GM18526 (cell line): ENCODE data around the gene SYNGR4.

Source experiments
- POLR2A ChIP-seq: IDR thresholded peaks from 3 replicates; pipeline ENCODE4 v1.6.1; 2011; ENCODE audit not compliant: insufficient read length; ENCODE audit errors: extremely low read depth

Gene SYNGR4

DNA sequence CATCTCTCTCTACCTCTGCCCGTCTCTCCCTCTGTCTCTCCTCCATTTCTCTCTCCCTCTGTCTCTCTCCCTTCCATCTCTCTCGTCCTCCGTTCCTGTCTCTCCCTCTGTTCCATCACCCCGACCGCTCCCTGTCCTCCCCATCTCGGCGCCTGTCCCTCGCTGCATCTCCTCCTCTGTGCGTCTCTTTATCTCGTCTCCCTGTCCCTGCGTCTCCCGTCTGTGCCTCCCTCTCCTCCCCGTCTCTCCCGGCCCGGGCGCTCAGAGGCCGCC is 33.9 kb downstream of the SYNGR4 start:
- no peak for TF ChIP-seq POLR2A

DNA sequence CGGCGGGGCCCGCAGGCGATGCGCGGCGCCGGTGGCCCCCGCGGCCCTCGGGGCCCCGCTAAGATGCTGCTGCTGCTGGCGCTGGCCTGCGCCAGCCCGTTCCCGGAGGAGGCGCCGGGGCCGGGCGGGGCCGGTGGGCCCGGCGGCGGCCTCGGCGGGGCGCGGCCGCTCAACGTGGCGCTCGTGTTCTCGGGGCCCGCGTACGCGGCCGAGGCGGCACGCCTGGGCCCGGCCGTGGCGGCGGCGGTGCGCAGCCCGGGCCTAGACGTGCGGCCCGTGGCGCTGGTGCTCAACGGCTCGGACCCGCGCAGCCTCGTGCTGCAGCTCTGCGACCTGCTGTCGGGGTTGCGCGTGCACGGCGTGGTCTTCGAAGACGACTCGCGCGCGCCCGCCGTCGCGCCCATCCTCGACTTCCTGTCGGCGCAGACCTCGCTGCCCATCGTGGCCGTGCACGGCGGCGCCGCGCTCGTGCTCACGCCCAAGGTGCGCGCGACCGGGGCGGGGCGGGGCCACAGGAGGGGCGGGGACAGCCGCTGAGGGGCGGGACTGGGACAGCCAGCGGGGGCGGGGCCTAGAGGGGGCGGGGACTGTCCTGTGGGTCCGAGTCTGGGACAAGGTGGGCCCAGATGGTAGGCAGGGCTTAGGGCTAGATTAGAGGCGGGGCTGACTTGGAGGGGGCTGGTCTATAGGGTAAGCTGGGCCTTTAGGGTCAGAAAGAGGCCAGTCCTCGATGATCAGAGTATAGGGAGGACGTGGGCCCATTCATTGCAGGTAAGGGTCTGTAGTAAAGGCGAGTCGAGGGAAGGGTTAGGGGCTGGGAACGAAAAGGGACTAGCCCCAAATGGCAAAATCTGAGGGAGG is 34.4 kb downstream of the SYNGR4 start:
- TF ChIP-seq POLR2A: peak; percentile 62

DNA sequence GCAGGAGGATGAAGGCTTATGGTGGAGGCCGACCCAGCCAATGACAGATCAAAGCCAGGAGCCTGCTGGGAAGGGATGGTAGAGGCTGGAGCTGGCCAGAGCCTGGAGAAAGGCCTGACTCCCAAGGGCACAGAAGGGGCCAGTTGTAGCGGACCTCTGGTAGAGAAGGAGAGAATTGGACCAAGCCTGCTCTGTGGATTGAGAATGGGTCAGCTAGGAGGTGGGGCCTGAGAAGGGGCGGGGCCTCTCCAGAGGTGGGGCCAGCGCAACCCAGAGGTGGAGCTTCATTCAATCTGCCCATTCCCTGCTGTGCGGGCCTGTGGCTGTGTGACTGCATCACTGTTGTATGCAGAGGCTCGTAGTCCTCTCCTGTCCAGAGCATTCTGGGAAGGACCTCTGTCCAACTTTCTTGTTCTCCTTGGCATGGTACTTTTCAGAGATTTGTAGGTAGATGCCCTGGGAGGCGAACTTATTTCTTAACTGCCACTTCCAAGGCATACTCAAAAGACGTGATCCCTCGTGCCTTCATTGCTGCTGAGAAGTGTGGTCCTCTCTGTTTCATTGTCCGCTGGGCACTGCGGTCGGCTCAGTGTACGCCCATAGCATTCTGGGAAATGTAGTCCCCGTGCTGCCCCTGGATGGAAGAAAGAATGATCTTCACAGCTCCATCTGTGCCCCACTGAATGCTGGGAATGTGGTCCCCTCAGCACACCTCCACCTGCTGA is 36.0 kb downstream of the SYNGR4 start:
- TF ChIP-seq POLR2A: no peak

DNA sequence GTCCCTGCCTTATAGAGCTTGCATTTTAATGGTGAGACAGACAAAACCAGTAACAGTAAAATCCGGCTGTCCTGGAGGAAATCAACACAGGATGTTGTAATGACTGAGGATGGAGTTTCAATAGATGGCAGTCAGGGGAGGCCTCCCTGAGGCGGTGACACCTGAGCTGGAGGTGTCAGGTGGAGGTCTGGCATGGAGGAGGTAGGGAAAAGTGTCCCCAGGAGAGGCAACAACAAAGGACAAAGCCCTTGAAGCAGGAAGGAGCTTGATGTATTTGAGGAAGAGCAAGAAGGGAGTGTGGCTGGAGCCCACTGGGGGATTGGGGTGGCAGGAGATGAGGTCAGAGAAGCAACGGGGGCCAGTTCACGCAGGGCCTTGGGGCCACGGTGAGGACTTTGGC is 37.1 kb downstream of the SYNGR4 start:
- no peak for TF ChIP-seq POLR2A

DNA sequence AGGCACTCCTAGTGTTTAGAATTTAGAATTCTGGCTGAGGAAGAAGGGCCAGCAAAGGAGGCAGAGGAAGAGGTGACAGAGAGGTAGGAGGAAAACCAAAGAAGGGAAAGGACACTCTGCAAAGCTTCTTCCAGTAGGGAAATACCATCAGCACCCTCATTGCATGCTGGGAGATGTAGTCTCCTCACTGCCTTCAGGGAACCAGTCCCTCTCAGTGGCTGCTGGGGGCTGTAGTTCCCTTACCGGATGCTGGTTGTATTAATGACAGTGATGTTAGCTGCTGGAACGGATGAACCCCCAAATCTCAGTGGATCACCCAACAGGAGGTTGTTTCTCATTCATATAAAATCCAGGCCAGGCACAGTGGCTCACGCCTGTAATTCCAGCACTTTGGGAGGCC is 39.4 kb downstream of the SYNGR4 start:
- no peak for TF ChIP-seq POLR2A

DNA sequence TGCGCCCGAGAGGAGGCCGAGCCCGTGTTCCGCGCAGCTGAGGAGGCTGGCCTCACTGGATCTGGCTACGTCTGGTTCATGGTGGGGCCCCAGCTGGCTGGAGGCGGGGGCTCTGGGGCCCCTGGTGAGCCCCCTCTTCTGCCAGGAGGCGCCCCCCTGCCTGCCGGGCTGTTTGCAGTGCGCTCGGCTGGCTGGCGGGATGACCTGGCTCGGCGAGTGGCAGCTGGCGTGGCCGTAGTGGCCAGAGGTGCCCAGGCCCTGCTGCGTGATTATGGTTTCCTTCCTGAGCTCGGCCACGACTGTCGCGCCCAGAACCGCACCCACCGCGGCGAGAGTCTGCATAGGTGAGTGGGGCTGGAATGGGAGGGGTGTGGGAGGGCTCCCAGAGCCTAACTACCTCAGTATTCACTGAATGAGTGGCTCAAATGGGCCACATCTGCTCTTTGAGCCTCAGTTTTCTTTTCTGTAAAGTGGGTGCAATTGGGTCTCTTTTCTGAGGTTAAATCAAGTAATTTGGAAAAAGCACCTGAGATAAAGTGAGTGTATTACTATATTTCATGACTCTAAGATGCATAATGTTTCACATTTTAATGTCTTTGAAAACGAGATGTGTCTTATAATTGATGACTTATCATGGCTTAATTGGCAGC is 41.0 kb downstream of the SYNGR4 start:
- no peak for TF ChIP-seq POLR2A

DNA sequence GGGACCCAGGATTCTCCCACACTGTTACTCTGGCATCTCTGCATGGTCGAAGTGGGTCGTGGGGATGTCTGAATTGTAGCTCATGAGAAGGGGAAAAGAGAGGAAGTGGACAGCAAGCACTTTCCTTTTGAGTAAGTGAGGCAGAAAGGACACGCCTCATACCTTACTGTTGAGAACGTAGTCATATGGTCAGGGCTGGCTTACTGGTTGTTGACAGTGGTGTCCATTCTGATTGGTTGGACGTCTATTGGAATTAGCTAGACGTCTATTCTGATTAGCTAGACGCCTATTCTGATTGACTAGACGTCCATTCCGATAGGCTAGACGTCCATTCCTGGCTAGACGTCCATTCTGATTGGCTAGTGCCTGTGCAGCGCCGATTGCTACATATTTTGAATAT is 41.7 kb downstream of the SYNGR4 start:
- no peak for TF ChIP-seq POLR2A

DNA sequence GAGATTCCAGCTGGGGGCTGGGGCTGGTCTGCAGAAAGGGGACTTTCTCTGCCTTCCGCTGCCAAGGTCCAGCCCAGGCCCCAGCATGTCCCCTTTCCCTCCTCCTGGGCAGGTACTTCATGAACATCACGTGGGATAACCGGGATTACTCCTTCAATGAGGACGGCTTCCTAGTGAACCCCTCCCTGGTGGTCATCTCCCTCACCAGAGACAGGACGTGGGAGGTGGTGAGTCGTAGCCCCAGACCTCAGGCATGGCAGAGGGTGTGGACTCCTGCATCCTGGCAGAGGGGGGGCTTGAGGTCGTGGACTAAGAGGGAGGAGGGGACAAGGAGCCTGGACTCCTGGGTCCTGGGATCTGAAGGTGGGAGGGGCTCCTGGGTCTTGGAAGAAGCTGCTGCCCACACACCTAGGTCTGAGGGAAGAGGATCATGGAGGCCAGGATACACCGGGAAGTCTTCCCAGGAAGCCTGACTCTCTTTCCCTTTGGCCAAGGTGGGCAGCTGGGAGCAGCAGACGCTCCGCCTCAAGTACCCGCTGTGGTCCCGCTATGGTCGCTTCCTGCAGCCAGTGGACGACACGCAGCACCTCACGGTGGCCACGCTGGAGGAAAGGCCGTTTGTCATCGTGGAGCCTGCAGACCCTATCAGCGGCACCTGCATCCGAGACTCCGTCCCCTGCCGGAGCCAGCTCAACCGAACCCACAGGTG is 49.9 kb downstream of the SYNGR4 start:
- no peak for TF ChIP-seq POLR2A

DNA sequence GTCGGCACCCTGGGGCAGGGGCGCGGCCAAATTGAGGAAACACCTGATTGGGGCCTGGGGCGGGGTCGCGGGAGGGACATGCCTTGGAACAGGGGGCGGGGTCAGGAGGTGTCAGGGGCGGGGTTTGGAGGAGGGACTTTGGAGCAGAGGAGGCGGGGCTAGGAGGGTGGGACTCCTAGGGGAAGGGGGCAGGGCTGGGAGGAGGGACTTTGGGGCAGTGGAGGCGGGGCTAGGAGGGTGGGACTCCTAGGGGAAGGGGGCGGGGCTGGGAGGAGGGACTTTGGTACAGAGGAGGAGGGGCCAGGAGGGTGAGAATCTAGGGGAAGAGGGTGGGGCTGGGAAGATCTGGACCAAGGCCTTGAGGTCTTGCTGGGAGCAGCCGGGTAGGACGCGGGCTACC is 51.2 kb downstream of the SYNGR4 start:
- TF ChIP-seq POLR2A: no peak

DNA sequence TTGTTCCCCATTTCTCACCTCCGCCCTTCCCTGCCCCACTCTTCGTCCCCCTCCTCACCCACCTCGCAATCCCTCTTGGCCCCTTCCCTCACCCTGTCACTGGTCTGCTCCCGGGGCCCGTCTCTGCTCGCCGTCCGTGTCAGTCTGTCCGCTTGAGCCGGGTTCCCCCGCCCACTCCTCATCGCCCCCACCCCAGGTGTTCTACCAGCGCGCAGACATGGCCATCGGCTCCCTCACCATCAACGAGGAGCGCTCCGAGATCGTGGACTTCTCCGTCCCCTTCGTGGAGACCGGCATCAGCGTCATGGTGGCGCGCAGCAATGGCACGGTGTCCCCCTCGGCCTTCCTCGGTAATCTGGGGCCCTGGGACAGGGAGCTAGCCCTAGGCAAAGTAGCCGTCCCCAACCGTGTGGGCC is 51.6 kb downstream of the SYNGR4 start:
- TF ChIP-seq POLR2A: no peak

DNA sequence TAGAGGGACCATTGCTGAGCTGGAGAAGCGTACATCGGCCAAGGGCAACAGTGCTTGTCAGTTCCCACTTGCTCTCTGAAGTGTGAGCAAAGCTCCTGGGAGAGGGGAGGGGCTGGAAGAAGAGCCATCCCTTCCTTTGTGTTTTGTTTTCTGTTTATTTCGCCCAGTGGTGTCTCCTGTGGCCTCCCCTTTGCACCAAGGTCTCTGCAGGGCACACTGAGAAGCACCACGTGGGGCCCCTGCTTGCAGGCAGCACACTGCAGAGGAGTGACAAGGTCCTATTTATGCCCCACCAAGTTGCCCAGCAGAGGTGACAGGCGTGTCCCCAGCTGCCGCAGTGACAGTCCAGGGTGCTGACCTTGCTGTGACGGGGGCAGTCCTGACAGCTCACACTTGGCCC is 53.3 kb downstream of the SYNGR4 start:
- no peak for TF ChIP-seq POLR2A

DNA sequence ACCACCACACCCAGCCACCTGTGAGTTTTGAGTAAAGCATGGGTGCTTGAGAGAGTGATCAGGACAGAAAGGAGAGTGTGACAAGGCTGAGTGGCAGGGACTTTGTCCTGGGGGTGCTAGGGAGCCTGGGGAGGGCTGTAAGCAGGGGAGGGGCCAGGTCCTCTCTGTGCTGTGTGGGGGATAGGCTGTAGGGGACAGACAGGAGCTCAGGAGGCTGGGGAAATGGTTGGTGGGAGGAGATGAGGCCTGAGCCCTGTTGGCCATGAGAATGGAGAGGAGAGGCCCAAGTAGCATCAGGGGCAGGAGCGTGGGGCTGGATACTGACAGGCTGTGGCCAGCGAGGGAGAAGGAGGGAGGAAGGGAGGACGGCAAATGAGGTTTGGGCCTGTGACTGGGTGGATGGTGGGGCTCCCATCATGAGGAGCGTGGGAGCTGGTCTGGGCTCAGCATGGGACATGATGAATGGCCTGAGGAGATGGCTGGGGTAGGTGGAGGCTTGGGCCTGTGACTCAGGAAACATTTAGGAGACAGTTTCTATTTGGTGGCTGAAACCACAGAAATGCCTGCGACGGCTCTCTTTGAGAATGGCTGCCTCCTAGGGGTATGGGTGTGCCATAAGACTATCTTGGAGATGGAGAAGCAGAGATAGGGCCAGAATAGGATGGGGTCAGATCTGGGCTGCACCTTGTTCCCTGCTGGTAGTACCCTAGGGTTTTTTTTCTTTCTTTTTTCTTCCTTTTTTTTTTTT is 54.3 kb downstream of the SYNGR4 start:
- TF ChIP-seq POLR2A: no peak

DNA sequence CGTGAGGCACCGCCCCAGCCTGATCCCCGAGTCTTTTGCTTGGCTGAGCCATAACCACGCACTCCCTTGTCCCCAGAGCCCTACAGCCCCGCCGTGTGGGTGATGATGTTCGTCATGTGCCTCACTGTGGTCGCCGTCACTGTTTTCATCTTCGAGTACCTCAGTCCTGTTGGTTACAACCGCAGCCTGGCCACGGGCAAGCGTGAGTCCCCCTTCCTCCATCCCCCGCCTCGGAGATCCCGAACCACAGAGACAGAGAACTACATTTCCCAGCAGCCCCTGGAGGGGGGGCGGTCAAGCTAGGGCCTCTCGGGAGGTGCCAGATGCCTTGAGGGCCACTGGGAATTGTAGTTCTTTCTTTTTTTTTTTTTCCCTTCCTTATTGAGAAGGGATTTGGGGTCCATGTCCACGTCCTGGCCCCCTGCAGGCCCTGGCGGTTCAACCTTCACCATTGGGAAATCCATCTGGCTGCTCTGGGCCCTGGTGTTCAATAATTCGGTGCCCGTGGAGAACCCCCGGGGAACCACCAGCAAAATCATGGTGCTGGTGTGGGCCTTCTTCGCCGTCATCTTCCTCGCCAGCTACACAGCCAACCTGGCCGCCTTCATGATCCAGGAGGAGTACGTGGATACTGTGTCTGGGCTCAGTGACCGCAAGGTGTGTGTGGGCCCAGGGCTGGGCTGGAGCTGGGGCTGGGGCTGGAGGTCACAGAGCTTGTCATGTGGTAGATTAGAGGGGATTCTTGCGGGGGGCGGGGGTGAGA is 55.2 kb downstream of the SYNGR4 start:
- TF ChIP-seq POLR2A: no peak

DNA sequence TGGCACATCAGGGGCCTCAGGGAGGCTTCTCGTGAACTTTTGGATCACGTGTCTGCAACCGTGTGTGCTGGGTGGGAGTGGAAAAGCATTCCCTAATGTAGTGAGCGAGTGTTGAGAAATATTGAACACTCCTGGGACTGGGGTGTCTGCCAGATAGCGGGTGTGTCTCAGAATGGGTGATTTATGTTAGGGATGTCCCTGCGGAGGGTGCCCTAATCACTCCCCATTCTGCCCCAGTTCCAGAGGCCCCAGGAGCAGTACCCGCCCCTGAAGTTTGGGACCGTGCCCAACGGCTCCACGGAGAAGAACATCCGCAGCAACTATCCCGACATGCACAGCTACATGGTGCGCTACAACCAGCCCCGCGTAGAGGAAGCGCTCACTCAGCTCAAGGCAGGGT is 57.4 kb downstream of the SYNGR4 start:
- TF ChIP-seq POLR2A: no peak

DNA sequence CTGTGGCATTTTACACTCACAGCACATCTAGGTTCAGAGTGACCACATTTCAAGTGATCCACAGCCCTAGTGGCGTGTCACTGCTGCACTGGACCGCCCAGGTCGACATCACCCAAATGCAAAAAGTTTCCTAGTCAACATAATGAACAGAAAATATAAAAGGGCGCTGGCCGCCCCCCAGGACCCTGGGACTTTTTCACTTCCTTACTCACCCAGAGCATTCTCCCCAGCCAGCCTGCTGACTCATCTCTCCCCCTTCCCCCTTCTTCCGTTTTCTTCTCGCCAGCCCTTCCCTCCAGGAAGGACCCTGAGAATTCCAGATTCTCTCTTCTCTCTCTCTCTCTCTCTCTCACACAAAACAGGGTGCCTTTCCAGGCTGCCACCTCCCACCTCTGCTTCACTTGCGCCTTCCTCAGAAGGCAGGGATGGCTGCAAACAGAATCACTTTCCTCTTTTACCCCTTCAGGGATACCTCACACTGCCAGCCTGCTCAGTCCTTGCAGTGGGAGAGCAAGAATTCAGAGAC is 60.6 kb downstream of the SYNGR4 start:
- no peak for TF ChIP-seq POLR2A
